Smooth muscle cell (in vitro differentiated cells): ENCODE results near the gene ABCF2. TPM values are rescaled to one million over a fixed set of nuclear protein-coding genes. Genes with fewer than 3 reads are reported as not detected.

ENCODE experiments used
- DNase-seq: peaks from one replicate; lab custom pipeline; 2025; ENCODE audit not compliant: unreplicated experiment; lab: John Stamatoyannopoulos, UW
- H2AFZ ChIP-seq: fragments of 200-600 bp; sonication (generic); 2 replicates; pipeline ENCODE4 v1.6.0; 2016; ENCODE audit warnings: antibody characterized with exemption, low read depth, mild to moderate bottlenecking
- H3F3A ChIP-seq: fragments of 200-600 bp; sonication (generic); 2 replicates; pipeline ENCODE4 v1.6.0; 2017; ENCODE audit warnings: antibody characterized with exemption, low read depth
- H3K27ac ChIP-seq: fragments of 200-600 bp; sonication (generic); 2 replicates; pipeline ENCODE4 v1.5.1; 2016; ENCODE audit warnings: low read depth, mild to moderate bottlenecking
- H3K27me3 ChIP-seq: fragments of 200-600 bp; sonication (generic); 2 replicates; pipeline ENCODE4 v1.6.1; 2016; ENCODE audit warnings: low read depth, mild to moderate bottlenecking
- H3K36me3 ChIP-seq: fragments of 200-600 bp; sonication (generic); 2 replicates; pipeline ENCODE4 v1.5.1; 2016; ENCODE audit warnings: low read depth
- H3K4me1 ChIP-seq: fragments of 200-600 bp; sonication (generic); 2 replicates; pipeline ENCODE4 v1.5.1; 2016; ENCODE audit warnings: low read depth
- H3K4me2 ChIP-seq: fragments of 200-600 bp; sonication (generic); 2 replicates; pipeline ENCODE4 v1.6.0; 2016; ENCODE audit warnings: mild to moderate bottlenecking
- H3K4me3 ChIP-seq: fragments of 200-600 bp; sonication (generic); 2 replicates; pipeline ENCODE4 v1.5.1; 2016; ENCODE audit warnings: mild to moderate bottlenecking
- H3K79me2 ChIP-seq: fragments of 200-600 bp; sonication (generic); 2 replicates; pipeline ENCODE4 v1.6.0; 2016; ENCODE audit warnings: low read depth, mild to moderate bottlenecking
- H3K9ac ChIP-seq: fragments of 200-600 bp; sonication (generic); 2 replicates; pipeline ENCODE4 v1.6.0; 2016; ENCODE audit warnings: low read depth
- H3K9me3 ChIP-seq: fragments of 200-600 bp; sonication (generic); replicated peaks from 2 replicates; pipeline ENCODE4 v1.5.1; 2016; ENCODE audit warnings: low read depth
- H4K20me1 ChIP-seq: fragments of 200-600 bp; sonication (generic); 2 replicates; pipeline ENCODE4 v1.6.0; 2016; ENCODE audit warnings: low read depth
- CTCF ChIP-seq: fragments of 200-600 bp; sonication (generic); IDR thresholded peaks from 2 replicates; pipeline ENCODE4 v1.5.1; 2017; ENCODE audit warnings: borderline replicate concordance, mild to moderate bottlenecking, antibody characterized with exemption; ENCODE audit not compliant: insufficient read depth, poor library complexity, severe bottlenecking
- WGBS: methylation state at CpG from one replicate; pipeline ENCODE4 v1.1.7; 2016; ENCODE audit warnings: low lambda C conversion rate; 5-methylcytosine and 5-hydroxymethylcytosine counted together
- polyA plus RNA-seq: library from polyadenylated mRNA; unstranded; fragments of >200 nt; fragmentation: Nextera tagmentation; extraction: Ambion mirVana; gene quantifications from 2 replicates; pipeline ENCODE4 v1.2.1, GENCODE V29; 2016
- total RNA-seq: library from RNA; depleted of rRNA; stranded (reverse); fragments of >200 nt; gene quantifications from 2 replicates; pipeline ENCODE4 v1.2.3, GENCODE V29; 2014

The ABCF2 gene
- total and polyA plus RNA-seq, 2 experiments from 2014 or later, result 24.2 to 30.5 TPM

- peak; percentile 53 for DNase-seq
- peak overlapping the region; percentile 89 for H3K27ac ChIP-seq
Measured at GRCh38 chr7:151251689-151252560, 24.9 kb upstream of the ABCF2 start.

GRCh38 chr7:151251328-151251688, 24.3 kb upstream of the ABCF2 start:
- Histone ChIP-seq H3K79me2 (peaks cover 18% of the 10 kb centered on the region), H3K36me3 (no peaks in the 10 kb centered on the region), H3K27me3 (no peaks in the 10 kb centered on the region), H3K4me1 (peaks cover 39% of the 10 kb centered on the region), H4K20me1 (peaks cover 11% of the 10 kb centered on the region), H3K9ac (peak overlapping the region; percentile 39), H3K4me2 (peak overlapping the region; percentile 99), H2AFZ (peak overlapping the region; percentile 66), H3K27ac (peak overlapping the region; percentile 89), H3K9me3 (no peaks in the 10 kb centered on the region), H3K4me3 (peak overlapping the region; percentile 90), H3F3A (no peaks in the 10 kb centered on the region)
- no peak for DNase-seq
- TF ChIP-seq CTCF, result no peak
- 2% methylated on average over 19 of the region's 19 CpGs for WGBS

More at GRCh38 chr7:151251689-151252560, 24.9 kb upstream of the ABCF2 start:
- Histone ChIP-seq H4K20me1 (peaks cover 4% of the 10 kb centered on the region), H3K27me3 (no peaks in the 10 kb centered on the region), H3F3A (no peaks in the 10 kb centered on the region), H3K4me1 (peaks cover 39% of the 10 kb centered on the region), H2AFZ (peak overlapping the region; percentile 90), H3K36me3 (no peaks in the 10 kb centered on the region), H3K9me3 (no peaks in the 10 kb centered on the region), H3K4me3 (peak overlapping the region; percentile 90), H3K4me2 (peak overlapping the region; percentile 99), H3K79me2 (peaks cover 11% of the 10 kb centered on the region), H3K9ac (peak overlapping the region; percentile 86)
- WGBS, result 2% methylated on average over 13 of the region's 79 CpGs
- TF ChIP-seq CTCF, result no peak

GRCh38 chr7:151250181-151251132, 23.5 kb upstream of the ABCF2 start:
- H2AFZ ChIP-seq, result no peak overlapping the region
- H3K27ac ChIP-seq, result peak overlapping the region; percentile 89
- no peak for DNase-seq
- peak overlapping the region; percentile 80 for H3K4me3 ChIP-seq
- H3K4me1 ChIP-seq, result peaks cover 39% of the 10 kb centered on the region
- H3K36me3 ChIP-seq, result no peaks in the 10 kb centered on the region
- no peak for TF ChIP-seq CTCF
- peak overlapping the region; percentile 99 for H3K4me2 ChIP-seq
- H3F3A ChIP-seq, result no peaks in the 10 kb centered on the region
- H3K27me3 ChIP-seq, result no peaks in the 10 kb centered on the region
- peaks cover 20% of the 10 kb centered on the region for H3K79me2 ChIP-seq
- WGBS, result 76% methylated on average over 7 of the region's 7 CpGs
- H3K9me3 ChIP-seq, result no peaks in the 10 kb centered on the region
- H3K9ac ChIP-seq, result no peak overlapping the region
- peaks cover 19% of the 10 kb centered on the region for H4K20me1 ChIP-seq
